H9 (cell line): ENCODE results near the gene ZDHHC1. TPM values are rescaled to one million over a fixed set of nuclear protein-coding genes. Genes with fewer than 3 reads are reported as not detected.

ENCODE experiments used
- DNase-seq: peaks from one replicate; pipeline ENCODE4 v3.0.0-alpha.2; 2017
- H2AFZ ChIP-seq: one replicate; pipeline ENCODE4 v1.6.1; 2013; ENCODE audit warnings: mild to moderate bottlenecking, low read length, control low read depth, moderate library complexity
- H2AK5ac ChIP-seq: 2 replicates; pipeline ENCODE4 v1.6.1; 2013; ENCODE audit warnings: low read length, control low read depth, mixed read lengths; ENCODE audit not compliant: insufficient read length
- H2BK120ac ChIP-seq: one replicate; pipeline ENCODE4 v1.6.1; 2013; ENCODE audit warnings: low read depth, mild to moderate bottlenecking, low read length, control low read depth, inconsistent platforms; ENCODE audit not compliant: poor library complexity, severe bottlenecking
- H2BK12ac ChIP-seq: 2 replicates; pipeline ENCODE4 v1.6.1; 2013; ENCODE audit warnings: low read length, control low read depth, mixed read lengths, low read depth; ENCODE audit not compliant: insufficient read length
- H2BK15ac ChIP-seq: 2 replicates; pipeline ENCODE4 v1.6.1; 2013; ENCODE audit warnings: low read depth, low read length, control low read depth
- H2BK20ac ChIP-seq: one replicate; pipeline ENCODE4 v1.6.1; 2013; ENCODE audit warnings: low read depth, mild to moderate bottlenecking, low read length, control low read depth, inconsistent platforms; ENCODE audit not compliant: poor library complexity, severe bottlenecking
- H2BK5ac ChIP-seq: 2 replicates; pipeline ENCODE4 v1.6.1; 2013; ENCODE audit warnings: low read length, control low read depth, mixed read lengths; ENCODE audit not compliant: insufficient read length
- H3K14ac ChIP-seq: 2 replicates; pipeline ENCODE4 v1.6.1; 2013; ENCODE audit warnings: low read length, control low read depth; ENCODE audit not compliant: insufficient read depth
- H3K18ac ChIP-seq: 2 replicates; pipeline ENCODE4 v1.6.1; 2013; ENCODE audit warnings: low read depth, mild to moderate bottlenecking, mixed read lengths, low read length, control low read depth; ENCODE audit not compliant: insufficient read length
- H3K23ac ChIP-seq: 2 replicates; pipeline ENCODE4 v1.6.1; 2013; ENCODE audit warnings: low read length, control low read depth, mixed read lengths, low read depth; ENCODE audit not compliant: insufficient read length
- H3K23me2 ChIP-seq: 2 replicates; pipeline ENCODE4 v1.6.1; 2013; ENCODE audit warnings: low read depth, mild to moderate bottlenecking, mixed read lengths, low read length, control low read depth; ENCODE audit not compliant: insufficient read length, poor library complexity, severe bottlenecking
- H3K27ac ChIP-seq: 2 replicates; pipeline ENCODE4 v1.5.1; 2013; ENCODE audit warnings: low read length, control low read depth, mixed read lengths, low read depth; ENCODE audit not compliant: insufficient read length
- H3K27me3 ChIP-seq: 2 replicates; pipeline ENCODE4 v1.6.1; 2013; ENCODE audit warnings: low read length, control low read depth, inconsistent platforms; ENCODE audit not compliant: insufficient read depth
- H3K4ac ChIP-seq: 2 replicates; pipeline ENCODE4 v1.6.1; 2013; ENCODE audit warnings: low read depth, mild to moderate bottlenecking, control low read depth, inconsistent platforms, low read length, moderate library complexity
- H3K4me1 ChIP-seq: 2 replicates; pipeline ENCODE4 v1.6.1; 2013; ENCODE audit warnings: low read length, control low read depth, inconsistent platforms; ENCODE audit not compliant: insufficient read depth
- H3K4me2 ChIP-seq: 2 replicates; pipeline ENCODE4 v1.6.1; 2013; ENCODE audit warnings: low read length, control low read depth, mixed read lengths; ENCODE audit not compliant: insufficient read length, insufficient read depth
- H3K56ac ChIP-seq: 2 replicates; pipeline ENCODE4 v1.6.1; 2013; ENCODE audit warnings: low read depth, mild to moderate bottlenecking, mixed read lengths, low read length, control low read depth; ENCODE audit not compliant: insufficient read length
- H3K79me1 ChIP-seq: 2 replicates; pipeline ENCODE4 v1.6.1; 2013; ENCODE audit warnings: low read depth, mild to moderate bottlenecking, moderate library complexity, low read length, control low read depth, inconsistent platforms; ENCODE audit not compliant: insufficient read depth, poor library complexity, severe bottlenecking
- H3K79me2 ChIP-seq: 2 replicates; pipeline ENCODE4 v1.6.1; 2013; ENCODE audit warnings: low read length, control low read depth, inconsistent platforms; ENCODE audit not compliant: insufficient read depth
- H3K9ac ChIP-seq: 2 replicates; pipeline ENCODE4 v1.6.1; 2013; ENCODE audit warnings: low read length, control low read depth, mixed read lengths; ENCODE audit not compliant: insufficient read length; ENCODE audit errors: extremely low read depth
- H3K9me3 ChIP-seq: one replicate; pipeline ENCODE4 v1.6.1; 2013; ENCODE audit warnings: low read depth, low read length, inconsistent platforms; ENCODE audit not compliant: control insufficient read depth
- H3T11ph ChIP-seq: one replicate; pipeline ENCODE4 v1.6.1; 2013; ENCODE audit warnings: mild to moderate bottlenecking, low read length, control low read depth, inconsistent platforms
- H4K20me1 ChIP-seq: one replicate; pipeline ENCODE4 v1.6.1; 2013; ENCODE audit not compliant: control insufficient read depth, insufficient read length, insufficient read depth
- H4K5ac ChIP-seq: 2 replicates; pipeline ENCODE4 v1.6.1; 2013; ENCODE audit warnings: low read depth, mild to moderate bottlenecking, mixed read lengths, low read length, control low read depth; ENCODE audit not compliant: insufficient read length
- H4K8ac ChIP-seq: replicated peaks from 2 replicates; pipeline ENCODE4 v1.6.1; 2013; ENCODE audit warnings: low read length, control low read depth, mixed read lengths, low read depth; ENCODE audit not compliant: insufficient read length
- H4K91ac ChIP-seq: 2 replicates; pipeline ENCODE4 v1.6.1; 2013; ENCODE audit warnings: low read depth, mild to moderate bottlenecking, moderate library complexity, mixed read lengths, low read length, control low read depth; ENCODE audit not compliant: insufficient read length
- H3K27ac Mint-ChIP-seq, 3 experiments: 2 replicates in 2 of 3; 3 replicates in 1 of 3; pipeline ENCODE4 v1.8.0; 2020 to 2021; ENCODE audit warnings: mixed read lengths in 3 of 3, mild to moderate bottlenecking in 1 of 3, moderate library complexity in 1 of 3
- H3K27me3 Mint-ChIP-seq: 2 replicates; pipeline ENCODE4 v1.8.0; 2021; ENCODE audit warnings: low read depth, mild to moderate bottlenecking, moderate library complexity, mixed read lengths
- H3K36me3 Mint-ChIP-seq, 3 experiments: 2 replicates in 2 of 3; 3 replicates in 1 of 3; pipeline ENCODE4 v1.8.0; 2020 to 2021; ENCODE audit warnings: low read depth in 3 of 3, mixed read lengths in 3 of 3; ENCODE audit not compliant: insufficient read depth in 1 of 3
- H3K4me1 Mint-ChIP-seq, 2 experiments: 2 replicates each; pipeline ENCODE4 v1.8.0; 2020; ENCODE audit warnings: mixed read lengths in 2 of 2
- H3K4me3 Mint-ChIP-seq, 2 experiments: 2 replicates in 1 of 2; 3 replicates in 1 of 2; pipeline ENCODE4 v1.8.0; 2020 to 2021; ENCODE audit warnings: mild to moderate bottlenecking in 2 of 2, mixed read lengths in 2 of 2, moderate library complexity in 1 of 2
- H3K9me3 Mint-ChIP-seq, 2 experiments: 2 replicates in 1 of 2; 3 replicates in 1 of 2; pipeline ENCODE4 v1.8.0; 2020; ENCODE audit warnings: mild to moderate bottlenecking in 2 of 2, mixed read lengths in 2 of 2, moderate library complexity in 1 of 2
- WGBS: extraction: QIAGEN DNeasy Blood & Tissue Kit; methylation state at CpG from one replicate; pipeline ENCODE4 v1.1.7; 2013; ENCODE audit warnings: missing lambda C conversion rate, low lambda C conversion rate, mixed read lengths; ENCODE audit not compliant: insufficient read length; ENCODE audit errors: extremely low coverage; 5-methylcytosine and 5-hydroxymethylcytosine counted together
- total RNA-seq: library from RNA; stranded (reverse); gene quantifications from 2 replicates; pipeline ENCODE4 v1.2.1, GENCODE V29; 2021
- TF ChIP-seq, protein P1 (sequence below): fragments of 200-600 bp; sonication (generic); conservative IDR thresholded peaks from 3 replicates; pipeline ENCODE4 v1.8.0; 2021; ENCODE audit warnings: antibody characterized with exemption, mild to moderate bottlenecking

The ZDHHC1 gene
- total RNA-seq, 1 experiment from 2014 or later: 3.7 TPM

GRCh38 chr16:67459861-67460150 lies 43.5 kb upstream of the ZDHHC1 start:
- Histone ChIP-seq H3K79me1 (no peaks in the 10 kb centered on the region), H3K27ac (no peak overlapping the region), H2BK120ac (no peak overlapping the region), H3K18ac (no peak overlapping the region), H3K23me2 (no peaks in the 10 kb centered on the region), H3K4me2 (no peak overlapping the region), H3K4ac (no peak overlapping the region), H4K91ac (no peak overlapping the region), H3K4me1 (no peaks in the 10 kb centered on the region), H4K8ac (no peak overlapping the region), H3K23ac (no peak overlapping the region), H3K14ac (no peak overlapping the region), H2BK20ac (no peak overlapping the region), H3K27me3 (no peaks in the 10 kb centered on the region), H3K9ac (no peak overlapping the region), H4K5ac (no peak overlapping the region), H2BK12ac (no peak overlapping the region), H2AFZ (no peak overlapping the region), H3K9me3 (no peaks in the 10 kb centered on the region), H2BK5ac (no peak overlapping the region), H3K79me2 (no peaks in the 10 kb centered on the region), H3T11ph (no peak overlapping the region), H2BK15ac (no peak overlapping the region), H2AK5ac (no peak overlapping the region), H3K56ac (no peak overlapping the region), H4K20me1 (no peaks in the 10 kb centered on the region)
- no peak overlapping the region for H3K4me3 Mint-ChIP-seq
- H3K27me3 Mint-ChIP-seq: no peaks in the 10 kb centered on the region
- H3K27ac Mint-ChIP-seq: no peak overlapping the region
- H3K4me1 Mint-ChIP-seq: peaks cover under 1 to 3% of the 10 kb centered on the region in 2 experiments; a peak in 2 of 4 replicates
- H3K9me3 Mint-ChIP-seq: no peaks in the 10 kb centered on the region
- DNase-seq: no peak
- no CpG with 5 or more reads among the region's 3 CpGs for WGBS
- TF ChIP-seq, protein P1, sequence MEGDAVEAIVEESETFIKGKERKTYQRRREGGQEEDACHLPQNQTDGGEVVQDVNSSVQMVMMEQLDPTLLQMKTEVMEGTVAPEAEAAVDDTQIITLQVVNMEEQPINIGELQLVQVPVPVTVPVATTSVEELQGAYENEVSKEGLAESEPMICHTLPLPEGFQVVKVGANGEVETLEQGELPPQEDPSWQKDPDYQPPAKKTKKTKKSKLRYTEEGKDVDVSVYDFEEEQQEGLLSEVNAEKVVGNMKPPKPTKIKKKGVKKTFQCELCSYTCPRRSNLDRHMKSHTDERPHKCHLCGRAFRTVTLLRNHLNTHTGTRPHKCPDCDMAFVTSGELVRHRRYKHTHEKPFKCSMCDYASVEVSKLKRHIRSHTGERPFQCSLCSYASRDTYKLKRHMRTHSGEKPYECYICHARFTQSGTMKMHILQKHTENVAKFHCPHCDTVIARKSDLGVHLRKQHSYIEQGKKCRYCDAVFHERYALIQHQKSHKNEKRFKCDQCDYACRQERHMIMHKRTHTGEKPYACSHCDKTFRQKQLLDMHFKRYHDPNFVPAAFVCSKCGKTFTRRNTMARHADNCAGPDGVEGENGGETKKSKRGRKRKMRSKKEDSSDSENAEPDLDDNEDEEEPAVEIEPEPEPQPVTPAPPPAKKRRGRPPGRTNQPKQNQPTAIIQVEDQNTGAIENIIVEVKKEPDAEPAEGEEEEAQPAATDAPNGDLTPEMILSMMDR: no peak
- no peaks in the 10 kb centered on the region for H3K36me3 Mint-ChIP-seq
